ENCODE measurements around the gene VPS50.
"Not testable (repeated sequence)": the region's sequence is repeated elsewhere in the genome, so short reads cannot be mapped to it uniquely, and the experiment has no call there.

Gene VPS50

GRCh38 chr7:93245525-93246432 is 13.6 kb downstream of the VPS50 start:
- no peak for DNase-seq

DNA sequence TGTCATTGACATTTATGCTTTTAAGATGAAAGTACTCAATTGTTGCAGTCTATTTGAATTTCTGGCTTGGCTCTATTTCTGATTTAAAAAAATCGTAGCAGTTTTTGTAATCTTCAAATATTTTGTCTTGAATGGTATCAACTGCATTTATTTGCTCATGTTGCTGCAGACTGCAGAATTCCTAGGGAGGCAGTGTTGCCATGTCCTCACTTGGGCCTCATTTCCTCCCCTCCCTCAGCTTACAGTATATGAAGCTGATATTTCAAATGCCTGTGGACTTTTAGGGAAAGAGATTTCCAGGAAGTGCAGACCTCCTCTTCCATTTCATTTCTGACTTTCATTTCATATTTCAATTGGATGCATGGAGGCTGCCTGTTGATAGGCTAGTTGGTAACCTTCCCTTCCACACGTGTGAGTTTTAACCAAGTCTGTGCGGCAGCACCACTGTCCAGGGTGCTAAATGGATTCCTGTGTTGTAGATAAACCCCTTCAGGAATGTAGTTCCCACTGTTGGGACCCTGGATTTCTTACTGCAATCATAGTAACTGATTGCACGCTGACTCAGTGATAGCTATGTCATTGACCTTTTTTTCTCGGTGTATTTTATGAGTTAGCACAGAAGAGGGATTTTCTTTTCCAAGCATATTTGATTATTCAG is 17.5 kb downstream of the VPS50 start:
- DNase-seq = no peak

GRCh38 chr7:93258661-93259060 is 26.5 kb downstream of the VPS50 start:
- DNase-seq = no peak

GRCh38 chr7:93262535-93262934 is 30.4 kb downstream of the VPS50 start:
- no peak for DNase-seq

GRCh38 chr7:93265220-93265619 is 33.1 kb downstream of the VPS50 start:
- no peak for DNase-seq

GRCh38 chr7:93279541-93279940 is 47.4 kb downstream of the VPS50 start:
- no peak for DNase-seq

- DNase-seq = no peak
Measured at GRCh38 chr7:93284908-93285307, 52.7 kb downstream of the VPS50 start.

- no peak for DNase-seq
Measured at GRCh38 chr7:93293229-93293628, 61.1 kb downstream of the VPS50 start.

DNA sequence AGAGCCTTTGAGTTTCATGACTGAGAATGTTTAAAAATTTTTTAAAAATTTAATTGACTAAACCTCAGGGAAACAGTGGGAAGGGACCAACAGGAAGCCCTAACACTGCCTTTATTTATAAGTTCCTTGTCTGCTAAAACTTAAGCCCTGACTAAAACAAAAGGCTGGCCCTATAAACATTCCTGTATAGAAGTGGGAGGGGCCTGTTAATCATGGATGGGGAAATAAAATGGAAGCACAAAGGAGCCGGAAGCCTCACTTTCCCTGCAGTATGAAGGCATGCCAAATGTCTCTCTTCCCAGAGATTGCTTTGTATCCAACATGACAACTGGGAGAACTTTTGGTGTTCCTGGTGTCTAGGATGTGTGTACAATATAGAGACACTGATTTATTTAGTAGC is 66.0 kb downstream of the VPS50 start:
- no peak for DNase-seq

DNA sequence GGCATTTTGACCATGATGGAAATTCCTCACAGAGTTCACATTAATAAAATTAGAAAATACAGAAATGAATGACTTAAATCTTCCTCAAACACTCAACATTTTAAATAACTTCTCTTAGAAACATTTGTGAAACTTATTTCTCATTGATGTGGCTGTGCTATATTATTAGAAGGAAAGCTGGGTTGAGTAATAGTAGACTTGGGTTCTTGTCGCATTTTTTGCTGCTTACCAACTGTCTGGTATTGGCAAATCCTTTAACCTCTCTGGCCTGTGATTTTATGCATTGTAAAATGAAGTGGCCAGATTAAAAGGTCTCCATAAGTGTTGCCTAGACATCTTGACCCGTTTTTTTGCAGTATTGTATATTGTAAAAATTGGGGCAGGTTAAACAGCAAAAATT is 66.5 kb downstream of the VPS50 start:
- DNase-seq = no peak

GRCh38 chr7:93301736-93302135 is 69.6 kb downstream of the VPS50 start:
- DNase-seq = no peak

DNA sequence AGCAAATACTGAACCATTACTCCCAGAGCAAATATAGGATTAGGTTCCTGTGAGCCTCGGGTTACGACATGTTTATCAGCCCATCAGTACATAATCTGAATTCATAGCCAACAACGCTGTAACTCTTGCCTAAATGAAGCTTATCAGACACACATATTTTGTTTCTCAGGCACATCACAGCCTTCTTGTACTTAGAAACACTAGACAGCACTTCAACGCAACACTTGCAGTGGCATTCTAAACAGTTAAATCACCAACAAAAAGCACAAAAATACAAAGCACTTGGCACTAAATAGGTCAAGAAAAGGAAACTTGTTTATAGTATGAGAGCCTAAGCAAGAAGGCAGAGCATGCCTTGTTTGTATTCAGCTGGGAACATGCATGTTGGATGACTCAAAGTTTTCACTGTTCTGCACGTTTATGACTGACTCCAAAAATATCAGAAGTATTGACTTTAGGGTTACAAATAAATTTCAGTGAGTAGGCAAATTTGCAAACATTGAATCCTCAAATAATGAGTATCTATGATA is 75.0 kb downstream of the VPS50 start:
- DNase-seq = no peak

DNA sequence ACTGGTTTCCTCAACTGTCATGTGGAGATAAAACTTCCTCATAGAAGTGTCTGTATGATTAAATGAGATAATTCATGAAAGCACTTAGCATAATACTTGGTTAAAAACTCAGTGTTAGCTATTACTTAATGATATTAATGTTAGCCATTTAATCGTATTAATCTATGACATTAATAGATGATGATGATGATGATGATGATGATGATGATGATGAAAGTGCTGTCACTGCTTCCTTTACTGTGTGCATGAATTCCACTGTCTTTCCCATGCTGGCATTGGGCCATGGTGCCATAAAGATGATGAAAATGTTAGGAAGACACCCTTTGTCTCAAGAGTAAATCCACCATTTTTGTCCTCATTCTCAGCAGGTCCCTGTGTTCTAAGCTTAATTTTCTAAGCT is 75.8 kb downstream of the VPS50 start:
- no peak for DNase-seq

- no peak for DNase-seq
Measured at GRCh38 chr7:93310346-93310745, 78.2 kb downstream of the VPS50 start.

DNA sequence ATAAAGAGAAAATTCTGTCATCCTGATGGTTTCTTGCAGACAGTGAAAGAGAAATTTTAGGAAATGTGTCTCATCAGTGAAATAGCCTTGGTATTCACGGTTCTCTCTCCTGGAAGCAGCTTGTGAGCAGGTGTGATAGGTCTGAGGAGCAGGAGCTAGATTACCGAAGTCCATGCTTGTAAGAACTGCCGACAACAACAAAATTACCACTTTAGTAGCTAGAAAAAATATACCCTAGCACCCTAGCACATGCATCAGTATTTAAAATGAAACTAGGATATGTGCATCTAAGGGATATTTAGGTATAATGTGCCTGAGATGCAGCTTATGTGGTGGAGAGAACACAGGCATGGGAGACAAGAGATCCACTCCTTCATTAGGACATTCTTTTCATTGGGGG is 82.3 kb downstream of the VPS50 start:
- no peak for DNase-seq

- DNase-seq = no peak
Measured at GRCh38 chr7:93315896-93316295, 83.7 kb downstream of the VPS50 start.

- no peak for DNase-seq
Measured at GRCh38 chr7:93316730-93317129, 84.6 kb downstream of the VPS50 start.

GRCh38 chr7:93320887-93321286 is 88.7 kb downstream of the VPS50 start:
- no peak for DNase-seq

DNA sequence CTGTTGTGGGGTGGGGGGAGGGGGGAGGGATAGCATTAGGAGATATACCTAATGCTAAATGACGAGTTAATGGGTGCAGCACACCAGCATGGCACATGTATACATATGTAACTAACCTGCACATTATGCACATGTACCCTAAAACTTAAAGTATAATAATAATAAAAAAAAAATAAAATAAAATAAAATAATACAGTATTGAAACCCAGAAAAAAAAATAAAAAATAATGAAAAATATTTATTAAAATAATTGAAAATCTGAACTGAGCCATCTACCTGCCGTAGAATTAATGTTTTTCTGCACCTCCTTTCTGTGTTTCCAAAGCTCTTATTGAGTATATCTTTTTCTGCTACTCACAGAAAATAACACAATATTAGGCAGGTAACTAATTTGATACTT is 94.1 kb downstream of the VPS50 start:
- not testable (repeated sequence) for DNase-seq

- no peak for DNase-seq
Measured at GRCh38 chr7:93327006-93327633, 95.0 kb downstream of the VPS50 start.

DNA sequence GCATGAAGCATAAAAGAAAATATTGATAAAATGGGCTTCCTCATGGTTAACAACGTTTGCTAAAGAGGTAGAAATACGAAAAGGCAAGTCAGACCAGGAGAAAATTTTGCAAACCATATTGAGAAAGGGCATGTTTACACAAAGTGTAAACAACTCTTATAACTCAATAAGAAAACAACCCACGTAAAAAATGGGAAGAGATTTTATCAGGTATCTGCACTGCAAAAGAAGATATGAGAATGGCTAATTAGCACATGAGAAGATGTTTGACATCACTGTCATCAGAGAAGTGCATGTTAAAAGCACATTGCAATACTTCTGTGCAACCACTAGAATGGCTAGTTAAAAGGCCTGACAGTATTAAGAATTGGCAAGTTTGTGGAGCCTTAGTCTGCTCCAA is 99.5 kb downstream of the VPS50 start:
- no peak for DNase-seq

DNA sequence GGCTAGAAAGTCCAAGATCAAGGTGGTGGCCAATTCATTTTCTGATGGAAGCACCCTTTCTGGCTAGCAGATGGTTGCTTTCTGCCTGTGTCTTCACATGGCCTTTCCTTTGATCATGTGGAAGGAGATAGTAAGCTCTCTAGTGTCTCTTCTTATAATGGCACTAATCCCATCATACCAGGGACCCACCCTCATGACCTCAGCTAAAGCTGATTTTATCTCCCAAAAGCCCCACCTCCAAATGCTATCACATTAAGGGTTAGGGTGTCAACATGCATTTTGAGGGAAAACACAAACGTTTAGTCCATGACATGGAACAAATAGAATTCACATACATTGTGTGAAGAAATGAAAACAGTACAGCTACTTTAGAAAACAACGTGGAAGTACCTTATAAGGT is 100.0 kb downstream of the VPS50 start:
- no peak for DNase-seq

DNA sequence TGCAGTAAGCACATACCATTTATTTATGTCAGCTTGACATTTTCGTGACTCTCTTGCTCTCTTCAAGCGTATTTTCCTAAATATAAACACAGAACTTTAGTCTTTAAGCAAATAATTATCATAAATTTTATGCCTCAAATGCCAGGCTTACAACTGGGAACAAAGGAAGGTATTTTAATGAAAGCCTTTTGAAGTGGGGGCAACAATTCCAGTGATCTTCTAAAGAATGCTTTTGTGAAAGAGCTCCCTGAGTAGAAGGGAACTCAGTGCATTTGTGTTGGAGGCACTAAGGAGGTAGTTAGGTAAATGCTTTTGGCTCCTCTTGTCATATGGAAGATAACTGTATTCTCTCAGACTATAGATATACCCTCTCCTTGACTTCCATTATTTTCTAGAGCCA is 104.9 kb downstream of the VPS50 start:
- DNase-seq = no peak

- DNase-seq = not testable (repeated sequence)
Measured at GRCh38 chr7:93342178-93342577, 110.0 kb downstream of the VPS50 start.

All from activated CD4-positive, CD25-positive, alpha-beta regulatory T cell treated with anti-CD3 and anti-CD28 coated beads, Interleukin-2, amount 50 U/mL, for 72 hours (primary cell).